Glutamatergic neuron (in vitro differentiated cells): Measurements from ENCODE around the gene CELF4. TPM values are rescaled to one million over a fixed set of nuclear protein-coding genes. Genes with fewer than 3 reads are reported as not detected.

Experiments used
- DNase-seq: peaks from one replicate; pipeline ENCODE4 v3.0.0; 2022
- H3K27ac Mint-ChIP-seq: one replicate; pipeline ENCODE4 v1.8.0; 2020; ENCODE audit warnings: mild to moderate bottlenecking, mixed read lengths, inconsistent platforms; ENCODE audit not compliant: unreplicated experiment
- H3K27me3 Mint-ChIP-seq: one replicate; pipeline ENCODE4 v1.8.0; 2020; ENCODE audit warnings: mild to moderate bottlenecking, moderate library complexity, mixed read lengths, inconsistent platforms; ENCODE audit not compliant: unreplicated experiment
- H3K36me3 Mint-ChIP-seq: one replicate; pipeline ENCODE4 v1.8.0; 2020; ENCODE audit warnings: mild to moderate bottlenecking, mixed read lengths, inconsistent platforms; ENCODE audit not compliant: unreplicated experiment
- H3K4me1 Mint-ChIP-seq: one replicate; pipeline ENCODE4 v1.8.0; 2020; ENCODE audit warnings: mild to moderate bottlenecking, low read depth, mixed read lengths, inconsistent platforms; ENCODE audit not compliant: unreplicated experiment
- H3K4me3 Mint-ChIP-seq: one replicate; pipeline ENCODE4 v1.8.0; 2020; ENCODE audit warnings: mild to moderate bottlenecking, mixed read lengths, inconsistent platforms; ENCODE audit not compliant: unreplicated experiment
- H3K9me3 Mint-ChIP-seq: one replicate; pipeline ENCODE4 v1.8.0; 2020; ENCODE audit warnings: mild to moderate bottlenecking, moderate library complexity, mixed read lengths, inconsistent platforms; ENCODE audit not compliant: unreplicated experiment
- total RNA-seq: library from RNA; stranded (reverse); fragmentation: NEBNext Ultra II Directional; extraction: Animal tissue kit (Norgen Biotek cat#: 25700); gene quantifications from one replicate; pipeline ENCODE4 v1.2.1, GENCODE V29; 2021; ENCODE audit not compliant: unreplicated experiment
- TF ChIP-seq, protein P1 (sequence below): fragments of 200-600 bp; sonication (generic); IDR thresholded peaks from one replicate; pipeline ENCODE4 v1.5.0; 2021; ENCODE audit not compliant: partially characterized antibody, unreplicated experiment

The CELF4 gene
- total RNA-seq, 1 donor from 2014 or later = 38.4 TPM

DNA sequence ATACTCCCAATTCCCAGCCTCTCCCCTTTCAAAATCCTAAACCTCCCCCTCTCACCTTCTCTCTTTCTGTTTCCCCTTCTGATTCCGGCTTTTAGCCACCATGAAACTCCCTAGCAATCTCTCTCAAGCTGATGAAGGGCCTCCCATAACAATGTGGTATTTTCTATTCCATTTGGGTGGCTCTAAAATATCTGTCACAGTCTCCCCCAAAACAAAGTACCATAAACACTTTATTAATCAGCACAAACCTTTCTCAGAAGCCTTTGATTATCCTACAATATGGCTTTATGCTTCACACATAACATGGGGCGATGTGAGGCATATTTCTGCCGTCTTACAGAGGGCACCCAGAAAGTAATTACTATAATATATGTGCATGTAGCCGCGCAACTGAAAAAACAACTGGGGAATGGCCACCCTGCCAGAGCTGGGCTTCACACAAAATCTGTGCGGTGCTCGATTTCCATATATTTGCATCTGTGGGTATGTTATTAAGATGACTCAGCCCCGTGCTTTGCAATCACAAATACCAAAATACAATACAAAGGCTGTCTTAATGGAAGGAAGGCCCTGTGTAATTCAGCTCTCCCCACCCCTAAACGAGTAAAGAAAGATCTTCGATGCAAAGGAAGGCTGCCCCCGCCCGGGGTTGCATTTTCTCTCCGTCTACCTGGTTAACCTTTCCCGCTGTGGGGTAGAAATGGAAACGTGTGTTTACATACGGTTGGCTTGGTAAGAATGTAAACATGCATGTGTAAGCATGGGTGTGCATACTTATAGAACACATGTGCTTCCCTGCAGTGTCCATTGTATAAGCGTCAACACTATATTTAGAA is 81.4 kb downstream of the CELF4 start:
- peaks cover 55% of the 10 kb centered on the region for H3K4me1 Mint-ChIP-seq
- peak overlapping the region; percentile 31 for H3K27ac Mint-ChIP-seq
- H3K4me3 Mint-ChIP-seq = peak overlapping the region; percentile 76
- no peak for DNase-seq
- peaks cover 16% of the 10 kb centered on the region for H3K9me3 Mint-ChIP-seq
- H3K36me3 Mint-ChIP-seq = no peaks in the 10 kb centered on the region
- peaks cover 18% of the 10 kb centered on the region for H3K27me3 Mint-ChIP-seq
- TF ChIP-seq, protein P1, sequence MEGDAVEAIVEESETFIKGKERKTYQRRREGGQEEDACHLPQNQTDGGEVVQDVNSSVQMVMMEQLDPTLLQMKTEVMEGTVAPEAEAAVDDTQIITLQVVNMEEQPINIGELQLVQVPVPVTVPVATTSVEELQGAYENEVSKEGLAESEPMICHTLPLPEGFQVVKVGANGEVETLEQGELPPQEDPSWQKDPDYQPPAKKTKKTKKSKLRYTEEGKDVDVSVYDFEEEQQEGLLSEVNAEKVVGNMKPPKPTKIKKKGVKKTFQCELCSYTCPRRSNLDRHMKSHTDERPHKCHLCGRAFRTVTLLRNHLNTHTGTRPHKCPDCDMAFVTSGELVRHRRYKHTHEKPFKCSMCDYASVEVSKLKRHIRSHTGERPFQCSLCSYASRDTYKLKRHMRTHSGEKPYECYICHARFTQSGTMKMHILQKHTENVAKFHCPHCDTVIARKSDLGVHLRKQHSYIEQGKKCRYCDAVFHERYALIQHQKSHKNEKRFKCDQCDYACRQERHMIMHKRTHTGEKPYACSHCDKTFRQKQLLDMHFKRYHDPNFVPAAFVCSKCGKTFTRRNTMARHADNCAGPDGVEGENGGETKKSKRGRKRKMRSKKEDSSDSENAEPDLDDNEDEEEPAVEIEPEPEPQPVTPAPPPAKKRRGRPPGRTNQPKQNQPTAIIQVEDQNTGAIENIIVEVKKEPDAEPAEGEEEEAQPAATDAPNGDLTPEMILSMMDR = no peak

- peaks cover 56% of the 10 kb centered on the region for H3K4me1 Mint-ChIP-seq
- no peak for DNase-seq
- H3K4me3 Mint-ChIP-seq = no peak overlapping the region
- peaks cover 16% of the 10 kb centered on the region for H3K27me3 Mint-ChIP-seq
- H3K9me3 Mint-ChIP-seq = peaks cover 16% of the 10 kb centered on the region
- TF ChIP-seq, protein P1 = no peak
- peak overlapping the region; percentile 59 for H3K27ac Mint-ChIP-seq
- no peaks in the 10 kb centered on the region for H3K36me3 Mint-ChIP-seq
Observed at GRCh38 chr18:37483221-37483971, 82.2 kb downstream of the CELF4 start.

DNA sequence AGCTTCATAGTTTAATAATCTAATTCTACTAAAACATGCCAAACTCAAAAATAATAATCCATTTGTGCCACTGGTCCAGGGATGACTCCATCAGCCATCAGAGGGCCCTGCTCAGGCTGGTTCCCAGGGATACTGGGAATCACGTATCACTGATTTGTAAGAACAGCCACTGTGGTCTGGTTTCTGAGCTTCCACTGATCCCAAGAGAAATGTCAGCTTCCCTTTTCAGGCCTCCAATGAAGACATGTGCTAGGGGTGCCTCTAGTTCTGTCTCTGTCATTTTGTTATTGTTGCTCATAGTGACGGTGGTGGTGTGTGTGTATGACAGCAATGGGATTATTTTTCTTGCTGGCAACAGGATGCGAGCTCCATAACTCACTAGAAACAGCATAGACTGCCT is 83.2 kb downstream of the CELF4 start:
- no peak overlapping the region for H3K4me3 Mint-ChIP-seq
- DNase-seq = no peak
- H3K27ac Mint-ChIP-seq = no peak overlapping the region
- H3K27me3 Mint-ChIP-seq = peaks cover 11% of the 10 kb centered on the region
- TF ChIP-seq, protein P1 = no peak
- no peaks in the 10 kb centered on the region for H3K36me3 Mint-ChIP-seq
- peaks cover 13% of the 10 kb centered on the region for H3K9me3 Mint-ChIP-seq
- H3K4me1 Mint-ChIP-seq = peaks cover 53% of the 10 kb centered on the region

GRCh38 chr18:37482002-37482401 is 83.6 kb downstream of the CELF4 start:
- DNase-seq = no peak
- H3K27me3 Mint-ChIP-seq = peaks cover 10% of the 10 kb centered on the region
- peak overlapping the region; percentile 39 for H3K27ac Mint-ChIP-seq
- no peaks in the 10 kb centered on the region for H3K36me3 Mint-ChIP-seq
- TF ChIP-seq, protein P1 = no peak
- H3K9me3 Mint-ChIP-seq = peaks cover 13% of the 10 kb centered on the region
- peaks cover 53% of the 10 kb centered on the region for H3K4me1 Mint-ChIP-seq
- H3K4me3 Mint-ChIP-seq = peak overlapping the region; percentile 31
